WTC11 (cell line): ENCODE data around the gene CEP70.

ENCODE experiments used
- CBFB ChIP-seq: sonication (generic); formaldehyde crosslinking; IDR thresholded peaks from 2 replicates; pipeline ENCODE4 v1.8.1; 2022; ENCODE audit warnings: mild to moderate bottlenecking, low read depth, missing genetic modification reagents
- EMX1 ChIP-seq: fragments of 250-450 bp; sonication (Bioruptor Pico); IDR thresholded peaks from 2 replicates; pipeline ENCODE4 v1.8.0; 2021; ENCODE audit warnings: mild to moderate bottlenecking
- GABPB1 ChIP-seq: sonication (generic); formaldehyde crosslinking; IDR thresholded peaks from 2 replicates; pipeline ENCODE4 v1.8.1; 2023; ENCODE audit warnings: mild to moderate bottlenecking, missing genetic modification reagents
- JUN ChIP-seq: sonication (generic); formaldehyde crosslinking; IDR thresholded peaks from 2 replicates; pipeline ENCODE4 v1.8.0; 2023; ENCODE audit warnings: mild to moderate bottlenecking, missing genetic modification reagents
- TF ChIP-seq, protein P1 (sequence below): sonication (generic); formaldehyde crosslinking; IDR thresholded peaks from 2 replicates; pipeline ENCODE4 v1.8.1; 2023; ENCODE audit warnings: mild to moderate bottlenecking, missing genetic modification reagents
- TF ChIP-seq, protein P2 (sequence below): fragments of 200-600 bp; IDR thresholded peaks from 2 replicates; pipeline ENCODE4 v1.8.0; 2022; ENCODE audit warnings: antibody characterized with exemption
- TF ChIP-seq, protein P3 (sequence below): sonication (generic); formaldehyde crosslinking; IDR thresholded peaks from 2 replicates; pipeline ENCODE4 v1.8.0; 2022; ENCODE audit warnings: mild to moderate bottlenecking, missing genetic modification reagents

GRCh38 chr3:138450181-138450580 is 143.9 kb downstream of the CEP70 start:
- TF ChIP-seq GABPB1 (CRISPR knock-in tag) = no peak
- TF ChIP-seq CBFB (CRISPR knock-in tag) = no peak
- TF ChIP-seq, protein P1, sequence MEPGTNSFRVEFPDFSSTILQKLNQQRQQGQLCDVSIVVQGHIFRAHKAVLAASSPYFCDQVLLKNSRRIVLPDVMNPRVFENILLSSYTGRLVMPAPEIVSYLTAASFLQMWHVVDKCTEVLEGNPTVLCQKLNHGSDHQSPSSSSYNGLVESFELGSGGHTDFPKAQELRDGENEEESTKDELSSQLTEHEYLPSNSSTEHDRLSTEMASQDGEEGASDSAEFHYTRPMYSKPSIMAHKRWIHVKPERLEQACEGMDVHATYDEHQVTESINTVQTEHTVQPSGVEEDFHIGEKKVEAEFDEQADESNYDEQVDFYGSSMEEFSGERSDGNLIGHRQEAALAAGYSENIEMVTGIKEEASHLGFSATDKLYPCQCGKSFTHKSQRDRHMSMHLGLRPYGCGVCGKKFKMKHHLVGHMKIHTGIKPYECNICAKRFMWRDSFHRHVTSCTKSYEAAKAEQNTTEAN (CRISPR knock-in tag) = no peak
- TF ChIP-seq, protein P2, sequence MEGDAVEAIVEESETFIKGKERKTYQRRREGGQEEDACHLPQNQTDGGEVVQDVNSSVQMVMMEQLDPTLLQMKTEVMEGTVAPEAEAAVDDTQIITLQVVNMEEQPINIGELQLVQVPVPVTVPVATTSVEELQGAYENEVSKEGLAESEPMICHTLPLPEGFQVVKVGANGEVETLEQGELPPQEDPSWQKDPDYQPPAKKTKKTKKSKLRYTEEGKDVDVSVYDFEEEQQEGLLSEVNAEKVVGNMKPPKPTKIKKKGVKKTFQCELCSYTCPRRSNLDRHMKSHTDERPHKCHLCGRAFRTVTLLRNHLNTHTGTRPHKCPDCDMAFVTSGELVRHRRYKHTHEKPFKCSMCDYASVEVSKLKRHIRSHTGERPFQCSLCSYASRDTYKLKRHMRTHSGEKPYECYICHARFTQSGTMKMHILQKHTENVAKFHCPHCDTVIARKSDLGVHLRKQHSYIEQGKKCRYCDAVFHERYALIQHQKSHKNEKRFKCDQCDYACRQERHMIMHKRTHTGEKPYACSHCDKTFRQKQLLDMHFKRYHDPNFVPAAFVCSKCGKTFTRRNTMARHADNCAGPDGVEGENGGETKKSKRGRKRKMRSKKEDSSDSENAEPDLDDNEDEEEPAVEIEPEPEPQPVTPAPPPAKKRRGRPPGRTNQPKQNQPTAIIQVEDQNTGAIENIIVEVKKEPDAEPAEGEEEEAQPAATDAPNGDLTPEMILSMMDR = no peak
- TF ChIP-seq EMX1 = no peak
- no peak for TF ChIP-seq JUN (CRISPR knock-in tag)
- TF ChIP-seq, protein P3, sequence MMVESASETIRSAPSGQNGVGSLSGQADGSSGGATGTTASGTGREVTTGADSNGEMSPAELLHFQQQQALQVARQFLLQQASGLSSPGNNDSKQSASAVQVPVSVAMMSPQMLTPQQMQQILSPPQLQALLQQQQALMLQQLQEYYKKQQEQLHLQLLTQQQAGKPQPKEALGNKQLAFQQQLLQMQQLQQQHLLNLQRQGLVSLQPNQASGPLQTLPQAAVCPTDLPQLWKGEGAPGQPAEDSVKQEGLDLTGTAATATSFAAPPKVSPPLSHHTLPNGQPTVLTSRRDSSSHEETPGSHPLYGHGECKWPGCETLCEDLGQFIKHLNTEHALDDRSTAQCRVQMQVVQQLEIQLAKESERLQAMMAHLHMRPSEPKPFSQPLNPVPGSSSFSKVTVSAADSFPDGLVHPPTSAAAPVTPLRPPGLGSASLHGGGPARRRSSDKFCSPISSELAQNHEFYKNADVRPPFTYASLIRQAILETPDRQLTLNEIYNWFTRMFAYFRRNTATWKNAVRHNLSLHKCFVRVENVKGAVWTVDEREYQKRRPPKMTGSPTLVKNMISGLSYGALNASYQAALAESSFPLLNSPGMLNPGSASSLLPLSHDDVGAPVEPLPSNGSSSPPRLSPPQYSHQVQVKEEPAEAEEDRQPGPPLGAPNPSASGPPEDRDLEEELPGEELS (CRISPR knock-in tag) = no peak
